ENCODE data around the gene CPM. TPM values are rescaled to one million over a fixed set of nuclear protein-coding genes. Genes with fewer than 3 reads are reported as not detected.

The CPM gene
- total and polyA plus RNA-seq, 2 donors (not counting 3 experiments of a cell fraction or from before 2014, with no cell fraction given): not detected

DNA sequence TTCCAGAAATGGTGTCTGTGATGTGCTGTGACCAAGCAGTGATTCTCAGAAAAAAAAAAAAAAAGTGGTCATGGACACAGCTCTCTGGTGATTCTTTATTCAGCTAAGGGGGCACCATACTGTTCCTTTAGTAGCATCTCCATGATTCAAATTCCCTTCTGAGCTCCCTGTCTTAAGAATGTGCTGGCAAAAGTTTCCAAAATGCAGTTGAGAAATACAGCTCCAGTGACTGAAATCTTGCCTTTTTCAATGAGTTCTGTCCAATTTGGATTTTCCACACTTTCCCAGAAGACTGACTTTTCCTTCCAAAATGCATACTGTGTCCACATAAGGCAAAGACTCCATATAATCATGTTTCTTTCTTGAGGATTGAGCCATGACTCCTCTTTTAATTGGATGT, 24.3 kb upstream of the CPM start:
- TF ChIP-seq JUN (IDR thresholded peaks at IDR 0.05; ENCODE audit: borderline replicate concordance, insufficient read depth, insufficient read length, low read depth): no peak
- TF ChIP-seq POLR2A (IDR thresholded peaks at IDR 0.05; ENCODE audit: low read depth, low read length): no peak
- TF ChIP-seq MYC (IDR thresholded peaks at IDR 0.05; ENCODE audit: low read depth, low read length): no peak
- TF ChIP-seq CTCF (IDR thresholded peaks at IDR 0.05; ENCODE audit: extremely low read depth in 1 of 2, insufficient read depth in 1 of 2, low read depth in 1 of 2, low read length in 2 of 2): no peak
- no peak for TF ChIP-seq POLR2AphosphoS5 (IDR thresholded peaks at IDR 0.05; ENCODE audit: insufficient read depth, low read depth, low read length)
- no peak for TF ChIP-seq FOS (IDR thresholded peaks at IDR 0.05; ENCODE audit: borderline replicate concordance, insufficient read depth, low read length)
- TF ChIP-seq, protein P1, sequence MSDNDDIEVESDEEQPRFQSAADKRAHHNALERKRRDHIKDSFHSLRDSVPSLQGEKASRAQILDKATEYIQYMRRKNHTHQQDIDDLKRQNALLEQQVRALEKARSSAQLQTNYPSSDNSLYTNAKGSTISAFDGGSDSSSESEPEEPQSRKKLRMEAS (IDR thresholded peaks at IDR 0.05; ENCODE audit: insufficient read depth, insufficient read length): no peak
- no peak for TF ChIP-seq GATA2 (IDR thresholded peaks at IDR 0.05; ENCODE audit: insufficient read depth, insufficient read length, low read depth, low read length)
- no peak for TF ChIP-seq EZH2 (IDR thresholded peaks at IDR 0.05; ENCODE audit: borderline replicate concordance, low read depth, low read length, severe bottlenecking)
- dilution Hi-C loops (cut with MboI; ENCODE audit: extremely low pct_ligation_motif_present, low sequenced_read_pairs): no loop called here
- intact Hi-C loops (cut with micrococcal nuclease): no loop called here
- Histone ChIP-seq H3K4me3 (replicated peaks in 1 of 3; ENCODE audit: insufficient read depth in 1 of 3, low read depth in 1 of 3, low read length in 3 of 3) (no peak overlapping the region), H3K4me2 (ENCODE audit: insufficient read depth, low read length) (no peak overlapping the region), H3K9me3 (replicated peaks; ENCODE audit: control insufficient read depth, insufficient read depth, low read length) (no peaks in the 10 kb centered on the region), H3K9ac (replicated peaks; ENCODE audit: extremely low read depth, insufficient read depth, low read length) (no peak overlapping the region), H3K36me3 (ENCODE audit: control insufficient read depth in 2 of 2, extremely low read depth in 1 of 2, insufficient read depth in 2 of 2, low read length in 2 of 2) (no peaks in the 10 kb centered on the region), H4K20me1 (replicated peaks; ENCODE audit: control insufficient read depth, extremely low read depth, insufficient read depth, low read length) (no peaks in the 10 kb centered on the region), H3K27me3 (ENCODE audit: control insufficient read depth in 2 of 2, insufficient read depth in 2 of 2, low read length in 2 of 2) (no peaks in the 10 kb centered on the region), H3K27ac (ENCODE audit: insufficient read depth, low read depth, low read length) (no peak overlapping the region), H3K79me2 (ENCODE audit: control insufficient read depth, insufficient read depth, low read length) (no peaks in the 10 kb centered on the region), H3K4me1 (ENCODE audit: control insufficient read depth, extremely low read depth, insufficient read depth, low read length) (no peaks in the 10 kb centered on the region), H2AFZ (ENCODE audit: low read depth, low read length) (no peak overlapping the region), H3K9me1 (replicated peaks; ENCODE audit: control insufficient read depth, extremely low read depth, insufficient read depth, low read length) (no peaks in the 10 kb centered on the region)
- no peak for DNase-seq (ENCODE audit: low read depth, low spot score)
- BruUV-seq (replicated peaks): no TSS peak
- no peak for FAIRE-seq
- POLR2A ChIA-PET: no interaction called here
- CTCF ChIA-PET: no interaction called here
